Measurements from ENCODE around the gene PTPN11. TPM values are rescaled to one million over a fixed set of nuclear protein-coding genes. Genes with fewer than 3 reads are reported as not detected.
A peak's percentile ranks its signal among the peaks of the same experiment; 100 is the strongest.

Gene PTPN11
- total and polyA plus RNA-seq, 4 donors, result 33.7 to 73.3 (median 36.4) TPM

DNA sequence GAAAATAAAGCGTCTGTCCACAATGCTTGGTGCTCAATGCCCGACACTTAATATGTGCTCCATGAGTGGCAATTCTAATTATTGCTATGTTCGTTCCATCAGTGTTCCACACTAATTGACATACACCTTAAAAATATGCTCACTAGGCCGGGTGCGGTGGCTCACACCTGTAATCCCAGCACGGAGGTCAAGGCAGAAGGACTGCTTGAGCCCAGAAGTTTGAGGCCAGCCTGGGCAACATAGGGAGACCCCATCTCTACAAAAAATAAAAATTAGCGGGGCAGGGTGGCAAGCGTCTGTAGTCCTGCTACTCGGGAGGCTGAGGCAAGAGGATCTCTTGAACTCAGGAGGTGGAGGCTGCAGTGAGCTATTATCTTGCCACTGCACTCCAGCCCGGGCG, 35.9 kb upstream of the PTPN11 start:
- TF ChIP-seq YY1 (IDR thresholded peaks at IDR 0.05) (no peak), HNF4A (conservative IDR thresholded peaks at IDR 0.05) (no peak), NR2F2 (IDR thresholded peaks at IDR 0.05) (no peak), MAX (IDR thresholded peaks at IDR 0.05) (no peak), FOXA1 (IDR thresholded peaks at IDR 0.05) (no peak), HNF4G (IDR thresholded peaks at IDR 0.05) (no peak), JUND (IDR thresholded peaks at IDR 0.05) (no peak), CTCF (IDR thresholded peaks at IDR 0.05; ENCODE audit: low read depth, low read length, missing input control) (no peak), GABPA (IDR thresholded peaks at IDR 0.05 in 1 of 2, conservative IDR thresholded peaks at IDR 0.05 in 1 of 2) (no peak), EGR1 (IDR thresholded peaks at IDR 0.05; ENCODE audit: low read depth in 2 of 2) (no peak), TAF1 (conservative IDR thresholded peaks at IDR 0.05) (no peak)
- TF ChIP-seq, protein P1, sequence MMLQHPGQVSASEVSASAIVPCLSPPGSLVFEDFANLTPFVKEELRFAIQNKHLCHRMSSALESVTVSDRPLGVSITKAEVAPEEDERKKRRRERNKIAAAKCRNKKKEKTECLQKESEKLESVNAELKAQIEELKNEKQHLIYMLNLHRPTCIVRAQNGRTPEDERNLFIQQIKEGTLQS (IDR thresholded peaks at IDR 0.05), result no peak
- H3K27ac ChIP-seq (ENCODE audit: low read depth in 1 of 2, low read length in 2 of 2), result no peak overlapping the region
- 93% methylated on average over 11 of the region's 11 CpGs for WGBS
- H3K27me3 ChIP-seq (ENCODE audit: control insufficient read depth in 4 of 4, insufficient read depth in 4 of 4, low read length in 3 of 4), result no peaks in the 10 kb centered on the region
- peak overlapping the region in 1 of 3 donors; percentile 73 for H3K4me3 ChIP-seq (ENCODE audit: low read depth in 1 of 3, low read length in 3 of 3)
- no peaks in the 10 kb centered on the region for H3K9me3 ChIP-seq (ENCODE audit: control insufficient read depth in 4 of 4, low read length in 3 of 4)
- no peaks in the 10 kb centered on the region for H3K36me3 ChIP-seq (ENCODE audit: control insufficient read depth in 4 of 4, insufficient read depth in 3 of 4, low read depth in 1 of 4, low read length in 3 of 4)
- DNase-seq (ENCODE audit: low spot score), result no peak
- H3K4me1 ChIP-seq (ENCODE audit: control insufficient read depth in 4 of 4, insufficient read depth in 4 of 4, low read length in 3 of 4), result peaks cover 7 to 11% (median 7%) of the 10 kb centered on the region in 4 donors
- no peak overlapping the region for H3K9ac ChIP-seq (ENCODE audit: low read depth in 1 of 2, low read length in 2 of 2)

GRCh38 chr12:112386726-112387125, 32.0 kb upstream of the PTPN11 start:
- H3K4me3 ChIP-seq (ENCODE audit: low read depth in 1 of 3, low read length in 3 of 3), result no peak overlapping the region
- no peak overlapping the region for H3K9ac ChIP-seq (ENCODE audit: low read depth in 1 of 2, low read length in 2 of 2)
- WGBS, result 73% methylated on average over 3 of the region's 3 CpGs
- peaks cover 0 to 4% (median 0%) of the 10 kb centered on the region in 4 donors for H3K4me1 ChIP-seq (ENCODE audit: control insufficient read depth in 4 of 4, insufficient read depth in 4 of 4, low read length in 3 of 4)
- peak; percentile 65 for DNase-seq (ENCODE audit: low spot score)
- TF ChIP-seq JUND (IDR thresholded peaks at IDR 0.05), result no peak
- TF ChIP-seq, protein P1 (IDR thresholded peaks at IDR 0.05), result no peak
- no peak for TF ChIP-seq RAD21 (IDR thresholded peaks at IDR 0.05)
- TF ChIP-seq FOXA2 (IDR thresholded peaks at IDR 0.05), result no peak
- no peaks in the 10 kb centered on the region for H3K27me3 ChIP-seq (ENCODE audit: control insufficient read depth in 4 of 4, insufficient read depth in 4 of 4, low read length in 3 of 4)
- no peaks in the 10 kb centered on the region for H3K36me3 ChIP-seq (ENCODE audit: control insufficient read depth in 4 of 4, insufficient read depth in 3 of 4, low read depth in 1 of 4, low read length in 3 of 4)
- H3K9me3 ChIP-seq (ENCODE audit: control insufficient read depth in 4 of 4, low read length in 3 of 4), result no peaks in the 10 kb centered on the region
- H3K27ac ChIP-seq (ENCODE audit: low read depth in 1 of 2, low read length in 2 of 2), result no peak overlapping the region

GRCh38 chr12:112389228-112389627, 29.5 kb upstream of the PTPN11 start:
- WGBS, result 88% methylated on average over 4 of the region's 4 CpGs
- Histone ChIP-seq H3K4me3 (ENCODE audit: low read depth in 1 of 3, low read length in 3 of 3) (no peak overlapping the region), H3K4me1 (ENCODE audit: control insufficient read depth in 4 of 4, insufficient read depth in 4 of 4, low read length in 3 of 4) (no peaks in the 10 kb centered on the region), H3K9me3 (ENCODE audit: control insufficient read depth in 4 of 4, low read length in 3 of 4) (no peaks in the 10 kb centered on the region), H3K27ac (ENCODE audit: low read depth in 1 of 2, low read length in 2 of 2) (no peak overlapping the region), H3K36me3 (ENCODE audit: control insufficient read depth in 4 of 4, insufficient read depth in 3 of 4, low read depth in 1 of 4, low read length in 3 of 4) (no peaks in the 10 kb centered on the region), H3K9ac (ENCODE audit: low read depth in 1 of 2, low read length in 2 of 2) (no peak overlapping the region), H3K27me3 (ENCODE audit: control insufficient read depth in 4 of 4, insufficient read depth in 4 of 4, low read length in 3 of 4) (no peaks in the 10 kb centered on the region)
- DNase-seq (ENCODE audit: low spot score), result no peak
- TF ChIP-seq FOXA2 (IDR thresholded peaks at IDR 0.05) (no peak), MAX (IDR thresholded peaks at IDR 0.05) (no peak), RAD21 (IDR thresholded peaks at IDR 0.05) (no peak), NR2F2 (IDR thresholded peaks at IDR 0.05) (no peak), YY1 (IDR thresholded peaks at IDR 0.05) (no peak), REST (IDR thresholded peaks at IDR 0.05) (no peak), HNF4G (IDR thresholded peaks at IDR 0.05) (no peak), GABPA (IDR thresholded peaks at IDR 0.05 in 1 of 2, conservative IDR thresholded peaks at IDR 0.05 in 1 of 2) (no peak), SP1 (IDR thresholded peaks at IDR 0.05) (no peak), HNF4A (conservative IDR thresholded peaks at IDR 0.05) (no peak), JUND (IDR thresholded peaks at IDR 0.05) (no peak), TAF1 (conservative IDR thresholded peaks at IDR 0.05) (no peak), RXRA (IDR thresholded peaks at IDR 0.05) (no peak), FOXA1 (IDR thresholded peaks at IDR 0.05) (no peak), CTCF (IDR thresholded peaks at IDR 0.05; ENCODE audit: low read depth, low read length, missing input control) (no peak), EGR1 (IDR thresholded peaks at IDR 0.05; ENCODE audit: low read depth in 2 of 2) (no peak)
- TF ChIP-seq, protein P1 (IDR thresholded peaks at IDR 0.05), result no peak

All from liver (tissue), 9 donors.